Measurements from ENCODE around the gene METTL13.
"Not testable (repeated sequence)": the region's sequence is repeated elsewhere in the genome, so short reads cannot be mapped to it uniquely, and the experiment has no call there.

Gene METTL13

DNA sequence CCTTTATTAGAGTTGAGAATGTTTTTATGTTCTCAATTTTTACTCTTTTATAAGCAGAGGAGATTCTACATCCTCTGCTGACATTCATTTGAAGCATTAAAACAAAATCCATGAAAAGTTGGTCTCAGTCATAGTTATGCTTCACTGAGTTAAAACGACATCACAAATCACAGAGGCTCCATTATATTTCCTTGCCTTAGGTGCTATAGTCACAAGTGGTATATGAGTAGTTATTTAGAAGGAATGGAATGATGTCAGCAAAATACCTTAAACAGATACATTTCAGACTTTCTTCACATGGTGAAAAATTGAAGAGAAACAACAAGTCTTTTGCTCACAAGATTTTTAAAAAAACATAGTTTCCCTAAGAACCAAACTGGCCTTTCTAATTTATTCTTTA, 11.7 kb upstream of the METTL13 start:
- no peak for DNase-seq

DNA sequence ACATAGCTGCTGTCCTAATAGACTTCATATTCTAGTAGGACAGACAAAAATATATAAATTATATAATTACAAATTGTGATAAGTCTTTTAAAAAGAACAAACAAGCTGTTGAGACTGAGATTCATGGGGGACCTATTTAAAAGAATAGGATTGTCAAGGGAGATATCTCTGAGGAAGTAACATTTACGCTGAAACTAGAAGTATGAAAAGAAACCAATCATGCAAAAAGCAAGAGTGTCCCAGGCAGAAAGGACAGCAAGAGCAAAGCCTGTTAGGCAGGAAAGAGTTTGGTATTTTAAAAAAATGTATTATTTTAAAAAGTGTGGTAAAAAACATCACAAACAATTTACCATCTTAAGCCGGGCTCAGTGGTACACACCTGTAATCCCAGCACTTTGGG, 9.1 kb upstream of the METTL13 start:
- no peak for DNase-seq

DNA sequence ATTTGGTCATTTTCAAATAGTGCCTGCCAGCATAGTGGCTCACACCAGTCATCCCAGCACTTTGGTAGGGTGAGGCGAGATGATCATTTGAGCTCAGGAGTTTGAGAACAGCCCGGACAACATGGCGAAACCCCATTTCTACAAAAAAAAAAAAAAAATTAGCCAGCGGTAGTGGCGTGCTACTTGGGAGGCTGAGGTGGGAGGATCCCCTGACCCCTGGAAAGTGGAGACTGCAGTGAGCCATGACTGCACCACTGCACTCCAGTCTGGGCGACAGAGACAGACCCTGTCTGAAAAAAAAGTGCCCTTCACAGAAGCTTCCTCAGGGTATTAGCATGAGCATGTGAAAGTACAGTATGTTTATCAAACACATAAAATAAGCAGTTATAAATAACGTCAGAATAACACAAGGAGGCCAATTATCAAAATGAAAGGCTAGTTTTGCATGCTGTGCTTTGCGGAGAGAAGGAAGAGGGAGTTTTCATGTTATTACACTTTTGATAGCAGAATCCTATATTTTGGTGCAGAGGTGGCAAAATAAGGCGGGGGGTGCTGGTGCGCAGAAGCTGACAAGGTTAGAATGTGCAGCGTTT, 781 bp upstream of the METTL13 start:
- no peak for DNase-seq

DNA sequence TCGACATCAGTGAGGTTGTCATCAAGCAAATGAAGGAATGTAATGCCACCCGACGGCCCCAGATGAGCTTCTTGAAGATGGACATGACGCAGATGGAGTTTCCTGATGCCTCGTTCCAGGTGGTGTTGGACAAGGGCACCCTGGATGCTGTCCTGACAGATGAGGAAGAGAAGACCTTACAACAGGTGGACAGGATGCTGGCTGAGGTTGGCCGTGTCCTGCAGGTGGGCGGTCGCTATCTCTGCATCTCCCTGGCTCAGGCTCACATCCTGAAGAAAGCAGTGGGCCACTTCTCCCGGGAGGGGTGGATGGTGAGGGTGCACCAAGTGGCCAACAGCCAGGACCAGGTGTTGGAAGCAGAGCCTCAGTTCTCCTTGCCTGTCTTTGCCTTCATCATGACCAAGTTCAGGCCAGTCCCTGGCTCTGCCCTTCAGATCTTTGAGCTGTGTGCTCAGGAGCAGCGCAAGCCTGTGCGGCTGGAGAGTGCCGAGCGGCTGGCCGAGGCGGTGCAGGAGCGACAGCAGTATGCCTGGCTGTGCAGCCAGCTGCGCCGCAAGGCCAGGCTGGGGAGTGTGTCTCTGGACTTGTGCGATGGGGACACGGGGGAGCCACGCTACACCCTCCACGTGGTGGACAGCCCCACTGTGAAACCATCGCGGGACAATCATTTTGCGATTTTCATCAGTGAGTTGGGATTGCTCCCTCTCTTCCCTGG, 2.5 kb downstream of the METTL13 start:
- DNase-seq: no peak

DNA sequence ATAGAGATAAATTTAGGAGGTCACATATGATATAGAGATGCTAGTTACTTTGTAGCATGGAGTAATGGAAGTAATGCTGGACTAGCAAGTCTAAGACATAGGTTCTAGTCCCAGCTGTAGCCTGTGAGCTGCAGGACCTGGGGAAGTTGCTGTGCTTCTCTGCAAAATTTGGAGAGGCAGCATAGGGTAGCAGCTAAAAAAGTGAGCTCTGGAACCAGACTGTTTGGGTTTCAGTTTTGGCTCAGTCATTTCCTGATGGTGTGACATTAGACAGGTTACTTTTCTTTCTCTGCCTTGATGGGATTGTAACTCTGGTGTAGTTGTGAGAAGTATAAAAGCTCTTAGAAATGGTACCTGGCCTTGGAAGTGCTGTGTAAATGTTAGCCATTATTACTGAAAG, 3.3 kb downstream of the METTL13 start:
- DNase-seq: no peak

DNA sequence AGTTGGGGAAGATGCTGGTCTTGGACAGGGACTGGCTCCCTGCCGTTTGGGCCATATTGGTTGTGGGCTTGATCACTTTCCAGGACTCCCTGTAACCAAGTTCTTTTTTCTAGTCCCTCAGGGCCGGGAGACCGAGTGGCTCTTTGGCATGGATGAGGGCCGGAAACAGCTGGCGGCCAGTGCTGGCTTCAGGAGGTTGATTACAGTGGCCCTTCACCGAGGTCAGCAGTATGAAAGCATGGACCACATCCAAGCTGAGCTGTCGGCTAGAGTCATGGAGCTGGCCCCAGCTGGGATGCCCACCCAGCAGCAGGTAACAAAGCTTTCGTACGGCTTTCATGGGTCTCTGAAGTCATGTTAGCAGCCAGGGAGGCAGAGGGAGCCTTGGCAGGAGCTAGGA, 4.3 kb downstream of the METTL13 start:
- DNase-seq: no peak

DNA sequence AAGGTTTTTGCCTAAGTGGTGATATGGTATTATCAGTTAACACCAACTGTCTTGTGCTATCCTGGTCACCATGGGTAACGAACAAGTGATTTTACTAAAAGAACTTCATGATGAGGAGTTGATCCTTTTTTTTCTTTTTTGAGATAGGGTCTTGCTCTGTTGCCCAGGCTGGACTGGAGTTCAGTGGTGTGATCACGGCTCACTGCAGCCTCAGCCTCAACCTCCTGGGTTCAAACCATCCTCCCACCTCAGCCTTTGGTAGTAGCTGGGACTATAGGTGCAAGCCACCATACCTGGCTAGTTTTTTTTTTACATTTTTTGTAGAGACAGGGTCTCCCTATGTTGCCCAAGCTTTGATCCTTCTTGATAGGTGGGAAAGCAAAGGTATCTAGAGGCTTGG, 5.1 kb downstream of the METTL13 start:
- DNase-seq: no peak

DNA sequence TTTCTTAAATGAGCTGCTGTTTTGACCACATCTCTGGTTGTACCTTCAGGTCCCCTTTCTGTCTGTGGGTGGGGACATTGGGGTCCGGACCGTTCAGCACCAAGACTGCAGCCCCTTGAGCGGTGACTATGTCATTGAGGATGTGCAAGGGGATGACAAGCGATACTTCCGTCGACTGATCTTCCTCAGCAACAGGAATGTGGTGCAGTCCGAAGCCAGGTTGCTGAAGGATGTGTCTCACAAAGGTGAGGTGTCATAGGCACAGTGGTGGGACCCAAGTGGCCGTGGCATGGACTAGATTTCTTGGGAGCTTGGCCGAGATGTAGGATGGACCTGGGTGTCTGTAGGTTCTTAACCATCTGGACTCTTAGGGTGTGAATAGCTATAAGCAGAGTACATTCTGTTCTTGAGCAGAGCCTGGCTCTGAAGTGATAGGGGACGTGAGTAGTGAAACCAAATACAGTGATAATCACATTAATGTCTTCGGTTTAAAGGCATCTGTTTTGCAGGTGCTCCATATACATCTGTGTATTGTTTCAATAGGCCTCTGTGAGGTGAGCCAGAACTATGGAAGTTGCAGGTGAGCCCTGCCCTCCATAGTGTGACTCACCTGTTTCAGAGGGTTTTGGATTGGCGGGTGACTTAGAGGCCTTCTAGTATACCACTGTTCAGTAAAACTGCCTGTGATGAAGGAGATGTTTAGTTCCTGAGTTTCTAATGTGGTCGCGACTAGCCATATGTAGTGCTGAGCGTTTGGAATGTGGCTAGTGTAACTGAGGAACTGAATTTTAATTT, 6.4 kb downstream of the METTL13 start:
- DNase-seq: no peak

DNA sequence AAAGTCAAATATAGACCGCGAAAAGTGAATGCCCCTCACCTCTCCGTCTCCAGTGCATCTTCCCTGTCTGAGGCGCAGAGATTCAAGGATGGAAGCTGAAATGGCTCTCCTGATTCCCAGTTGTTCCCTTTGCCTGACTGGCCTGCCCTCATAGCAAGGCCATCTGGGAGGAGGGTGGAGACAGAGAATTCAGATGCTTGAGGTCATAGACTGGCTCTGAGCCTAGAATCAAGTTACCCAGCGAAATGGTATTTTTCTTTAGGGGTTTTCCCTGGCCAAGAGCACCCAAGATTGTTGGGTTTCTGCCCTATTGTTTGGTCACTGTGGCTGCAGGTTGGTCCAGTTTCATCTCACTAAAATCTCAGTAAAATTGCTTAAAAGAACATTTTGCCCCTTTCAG, 7.2 kb downstream of the METTL13 start:
- no peak for DNase-seq

DNA sequence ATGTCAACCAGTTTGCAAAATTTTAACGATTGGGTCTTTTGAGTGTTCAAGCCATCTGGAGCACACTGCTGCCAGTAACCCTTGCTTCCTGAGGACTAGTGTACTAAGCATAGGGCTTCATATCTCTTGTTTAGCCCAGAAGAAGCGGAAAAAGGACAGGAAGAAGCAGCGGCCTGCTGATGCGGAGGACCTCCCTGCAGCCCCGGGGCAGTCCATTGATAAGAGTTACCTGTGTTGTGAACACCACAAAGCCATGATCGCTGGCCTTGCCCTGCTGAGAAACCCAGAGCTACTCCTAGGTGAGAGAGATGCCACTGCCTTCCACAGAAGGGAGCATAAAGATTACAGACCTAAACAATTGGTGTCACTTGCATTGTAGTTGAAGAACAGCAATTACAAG, 8.9 kb downstream of the METTL13 start:
- no peak for DNase-seq

DNA sequence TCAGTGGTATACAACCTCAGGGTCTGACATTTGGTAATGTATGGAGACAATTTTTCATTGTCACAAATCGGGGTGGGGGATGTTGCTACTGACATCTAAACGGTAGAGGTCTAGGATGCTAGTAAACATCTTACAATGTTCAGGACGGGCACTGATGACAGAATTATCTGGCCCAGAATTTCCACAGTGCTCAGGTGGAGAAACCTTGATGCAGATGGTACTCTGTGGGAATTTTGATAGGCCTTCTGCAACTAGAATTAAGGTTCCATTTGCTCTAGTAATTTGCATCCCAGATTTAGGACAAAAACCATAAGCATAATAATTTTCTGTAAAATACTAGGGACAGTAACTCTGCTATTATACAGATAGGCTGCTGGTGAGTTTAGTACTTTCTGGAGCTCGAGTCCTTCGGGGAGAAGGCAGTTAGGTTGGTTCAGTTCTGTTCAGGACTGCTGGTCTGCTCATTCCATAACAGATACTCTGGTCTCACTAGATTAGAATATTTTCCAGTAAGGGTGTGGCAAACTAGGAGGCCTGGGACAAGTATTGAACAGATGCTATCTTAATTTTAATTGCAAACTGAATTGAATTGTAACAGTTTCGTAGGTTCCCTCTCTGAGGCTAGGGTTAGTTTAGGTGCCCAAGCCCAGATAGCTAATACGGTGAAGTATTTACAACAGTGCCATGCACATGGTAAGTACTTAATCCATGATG, 11.4 kb downstream of the METTL13 start:
- no peak for DNase-seq

DNA sequence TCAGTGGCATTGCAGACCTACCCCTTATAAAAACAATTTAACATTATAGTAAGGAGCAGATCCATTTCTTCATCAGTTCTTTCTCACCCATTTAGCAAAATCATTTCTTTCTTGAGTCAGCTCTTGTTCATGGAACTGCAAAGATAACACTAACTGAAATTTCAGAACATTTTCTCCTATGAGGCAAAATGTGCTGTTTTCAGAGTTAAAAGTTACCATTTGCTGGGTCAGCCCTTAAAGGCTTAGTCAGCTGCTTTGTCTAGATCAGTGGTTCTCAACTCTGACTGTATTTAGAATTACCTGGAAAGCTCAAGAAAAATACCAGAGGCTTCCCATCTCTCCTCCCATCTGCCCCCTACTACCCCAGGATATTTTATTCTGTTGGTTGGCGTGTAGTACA, 12.2 kb downstream of the METTL13 start:
- DNase-seq: no peak

DNA sequence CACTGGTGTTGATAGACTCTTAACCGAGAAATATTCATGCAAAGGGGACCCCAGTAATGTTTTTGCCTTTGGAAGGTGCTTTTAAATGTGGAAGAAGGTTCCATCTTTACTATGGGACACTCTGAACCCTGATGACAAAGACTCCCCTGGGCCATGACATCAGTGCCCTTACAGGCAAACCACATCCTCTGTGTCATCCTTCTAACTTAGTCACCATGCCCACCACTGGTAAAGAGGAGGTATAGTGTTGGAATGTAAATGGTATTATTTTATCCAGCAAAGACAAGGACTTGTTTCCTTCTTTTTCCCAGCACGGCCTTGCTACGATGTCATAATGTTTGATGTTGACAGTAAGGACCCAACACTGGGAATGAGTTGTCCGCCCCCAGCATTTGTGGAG, 12.6 kb downstream of the METTL13 start:
- DNase-seq: no peak

DNA sequence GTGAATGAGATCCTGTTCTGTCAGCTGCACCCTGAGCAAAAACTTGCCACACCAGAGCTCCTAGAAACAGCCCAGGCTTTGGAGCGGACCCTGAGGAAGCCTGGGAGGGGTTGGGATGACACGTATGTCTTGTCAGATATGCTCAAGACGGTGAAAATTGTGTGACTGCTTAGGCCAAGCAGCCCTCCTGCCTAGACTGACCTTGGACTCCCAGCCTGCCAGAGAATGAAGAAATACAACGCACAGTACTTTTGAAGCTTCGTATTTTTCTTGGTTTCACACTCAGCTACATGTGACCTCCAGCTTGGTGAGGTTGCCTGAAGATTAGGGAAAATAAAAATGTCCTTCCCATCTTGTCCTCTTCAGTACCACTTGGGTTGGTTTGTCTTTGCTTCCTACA, 15.1 kb downstream of the METTL13 start:
- no peak for DNase-seq

DNA sequence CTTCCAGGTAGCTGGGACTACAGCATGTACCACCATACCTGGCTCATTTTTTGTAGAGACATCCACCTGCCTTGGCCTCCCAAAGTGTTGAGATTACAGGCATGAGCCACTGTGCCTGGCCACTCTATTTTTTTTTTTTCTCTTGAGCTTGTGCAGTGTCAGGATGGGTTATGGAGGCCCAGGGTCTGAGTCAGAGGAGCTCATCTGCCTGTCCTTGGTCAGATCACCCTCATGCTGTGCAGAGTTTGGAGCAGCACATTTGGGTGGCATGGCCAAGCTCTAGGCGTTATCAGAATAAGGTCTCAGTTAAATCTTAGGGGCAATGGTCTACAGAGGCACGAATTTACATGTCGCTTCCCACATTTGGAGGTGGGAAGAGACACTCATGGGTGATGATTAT, 16.9 kb downstream of the METTL13 start:
- no peak for DNase-seq

DNA sequence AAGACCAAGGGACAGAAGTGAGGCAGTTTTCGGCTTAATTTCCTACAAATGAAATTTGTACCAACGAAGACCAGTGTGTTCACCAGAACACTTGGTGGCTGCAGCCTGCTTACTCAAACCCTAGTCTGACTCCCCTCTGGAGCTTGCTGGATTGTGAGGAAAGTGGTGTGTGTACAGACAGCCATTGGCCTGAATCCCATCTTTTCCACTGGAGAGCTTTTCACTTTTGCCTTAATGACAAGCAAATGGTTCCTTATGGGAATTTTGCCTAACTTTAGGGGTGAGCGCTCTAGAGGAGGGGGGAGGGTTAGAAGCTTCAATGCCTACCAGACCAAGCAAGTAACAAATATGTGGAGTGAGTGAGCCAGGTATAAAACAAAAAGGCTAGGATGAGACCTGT, 17.3 kb downstream of the METTL13 start:
- DNase-seq: no peak

DNA sequence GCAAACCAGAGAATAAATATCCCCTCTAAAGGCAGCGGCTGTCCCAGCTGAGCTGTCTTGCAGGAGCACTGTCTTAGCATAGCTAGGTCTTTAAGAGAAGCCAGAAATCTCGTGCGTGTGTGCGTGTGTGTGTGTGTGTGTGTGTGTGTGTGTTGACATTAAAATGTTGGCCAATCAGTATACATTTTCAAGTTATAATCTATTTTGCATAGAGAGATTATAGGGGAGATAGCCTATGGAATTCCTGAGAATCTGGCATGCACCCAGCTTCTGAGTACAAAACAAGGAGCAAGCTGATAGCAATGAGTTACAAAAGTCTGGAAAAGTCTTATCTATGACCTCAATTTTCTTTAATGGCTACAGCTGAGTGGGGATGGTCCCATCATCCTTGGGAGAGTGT, 17.7 kb downstream of the METTL13 start:
- DNase-seq: no peak

DNA sequence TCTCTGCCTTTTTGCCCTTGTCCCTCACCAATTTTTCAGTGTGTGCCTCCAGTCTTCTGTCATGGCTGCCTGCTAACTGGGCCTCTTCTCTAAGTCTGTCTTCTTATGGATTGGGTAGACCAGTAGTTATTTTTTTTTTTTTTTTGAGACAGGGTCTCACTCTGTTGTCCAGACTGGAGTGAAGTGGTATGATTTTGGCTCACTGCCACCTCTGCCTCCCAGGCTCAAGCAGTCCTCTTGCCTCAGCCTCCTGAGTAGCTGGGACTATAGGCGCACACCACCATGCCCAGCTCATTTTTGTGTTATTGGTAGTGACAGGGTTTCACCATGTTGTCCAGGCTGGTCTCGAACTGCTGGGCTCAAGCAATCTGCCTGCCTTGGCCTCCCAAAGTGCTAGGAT, 18.2 kb downstream of the METTL13 start:
- not testable (repeated sequence) for DNase-seq

DNA sequence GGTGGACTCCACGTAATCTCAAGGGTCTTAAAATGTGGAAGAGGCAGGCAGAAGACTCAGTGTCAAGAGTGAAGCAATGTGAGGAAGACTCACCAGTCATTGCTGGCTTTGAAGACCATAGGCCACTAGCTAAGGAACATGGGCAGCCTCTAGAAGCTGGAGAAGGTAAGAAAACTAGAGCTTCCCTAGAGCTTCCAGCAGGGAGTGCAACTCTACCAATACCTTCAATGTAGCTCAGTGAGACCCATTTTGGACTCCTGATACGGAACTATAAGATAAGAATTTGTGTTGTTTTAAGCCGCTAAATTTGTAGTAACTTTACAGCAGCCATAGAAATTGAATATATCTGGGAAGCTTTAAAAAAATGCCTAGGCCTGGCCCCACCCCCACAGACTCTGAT, 18.9 kb downstream of the METTL13 start:
- no peak for DNase-seq

DNA sequence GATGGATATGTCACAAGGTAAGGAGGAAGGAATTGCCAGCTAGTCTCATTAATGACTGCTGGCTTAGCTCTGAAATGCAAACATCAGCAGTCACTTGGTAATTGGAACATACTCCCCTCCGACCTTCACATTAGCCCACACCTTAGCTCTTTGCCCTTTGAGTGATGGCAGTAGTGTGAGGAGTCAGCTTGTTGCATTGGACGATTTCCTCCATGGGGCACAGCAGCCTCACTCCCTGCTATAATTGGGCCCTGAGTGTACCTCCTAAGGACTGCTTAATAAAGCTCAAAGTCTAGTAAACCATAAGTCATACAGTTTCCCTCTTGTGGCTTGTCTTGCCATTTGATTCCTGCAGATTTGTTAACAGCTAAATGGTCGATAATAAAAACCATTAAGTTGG, 19.4 kb downstream of the METTL13 start:
- no peak for DNase-seq

DNA sequence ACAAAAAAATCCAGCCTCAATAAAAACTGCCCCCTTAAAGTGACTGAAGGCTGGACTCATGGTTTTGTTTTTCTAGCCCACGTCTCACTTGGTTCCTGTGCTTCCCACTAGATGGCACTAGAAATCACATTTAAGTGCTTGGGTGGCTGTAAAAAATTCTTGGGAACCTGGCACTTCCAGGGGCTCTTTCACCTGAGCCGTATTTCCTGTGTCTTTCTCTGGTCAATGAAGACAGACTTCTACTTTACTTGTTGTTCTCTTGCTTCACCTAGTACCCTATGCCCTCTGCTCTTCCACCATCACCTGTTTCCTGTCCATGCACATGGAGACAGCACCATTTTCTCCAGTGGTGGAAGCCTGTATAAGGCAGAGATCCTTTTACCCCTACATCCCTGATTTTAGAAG, 20.0 kb downstream of the METTL13 start:
- no peak for DNase-seq

DNA sequence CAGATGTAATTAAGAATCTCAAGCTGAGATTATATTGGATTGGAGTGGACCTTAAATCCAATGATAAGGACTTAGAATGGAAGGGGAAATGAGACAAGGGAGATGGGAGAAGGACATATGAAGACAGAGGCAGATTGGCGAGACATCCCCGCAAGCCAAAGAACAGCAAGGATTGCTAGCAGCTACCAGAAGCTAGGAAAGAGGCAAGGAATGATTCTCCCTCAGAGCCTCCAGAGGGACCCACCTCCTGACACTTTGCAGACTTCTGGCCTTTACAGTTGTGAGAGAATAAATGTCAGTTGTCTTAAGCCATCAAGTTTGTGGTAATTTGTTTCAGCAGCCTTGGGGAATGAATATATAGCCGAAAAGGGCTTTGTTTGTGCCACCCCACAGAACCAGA, 20.7 kb downstream of the METTL13 start:
- DNase-seq: no peak

DNA sequence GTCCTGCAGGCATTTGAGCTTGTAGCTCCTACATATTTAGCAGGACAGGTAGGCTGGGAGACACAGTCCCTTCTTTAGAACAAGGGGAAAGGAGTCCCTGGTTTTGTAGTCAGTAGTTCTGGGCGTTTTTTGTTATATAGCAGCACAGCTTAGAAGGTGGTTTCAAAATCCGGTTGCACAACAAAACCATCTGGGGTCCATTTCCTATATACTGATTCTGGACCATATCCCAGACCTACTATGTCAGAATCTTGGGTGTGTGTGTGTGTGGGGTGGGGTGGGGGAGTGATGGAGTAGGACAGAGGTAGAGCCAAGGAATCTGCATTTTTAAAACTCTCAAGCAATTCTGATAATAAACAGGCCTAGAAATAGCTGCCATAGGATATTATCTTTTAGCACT, 21.6 kb downstream of the METTL13 start:
- peak; percentile 46 for DNase-seq
